HepG2 (cell line): ENCODE measurements around the gene STK36. TPM values are rescaled to one million over a fixed set of nuclear protein-coding genes. Genes with fewer than 3 reads are reported as not detected.

Source experiments
- CAMTA2 ChIP-seq: sonication (generic); formaldehyde crosslinking; IDR thresholded peaks from 2 replicates; pipeline ENCODE4 v1.4.0; 2020; ENCODE audit warnings: mild to moderate bottlenecking, missing genetic modification reagents, borderline replicate concordance
- DR1 ChIP-seq: sonication (generic); formaldehyde crosslinking; IDR thresholded peaks from 2 replicates; pipeline ENCODE4 v1.8.0; 2021; ENCODE audit warnings: mild to moderate bottlenecking, missing genetic modification reagents, inconsistent platforms
- ETS1 ChIP-seq: sonication (generic); formaldehyde crosslinking; IDR thresholded peaks from 2 replicates; pipeline ENCODE4 v1.4.0; 2020; ENCODE audit warnings: missing genetic modification reagents
- GLMP ChIP-seq: sonication (generic); formaldehyde crosslinking; IDR thresholded peaks from 2 replicates; pipeline ENCODE4 v1.9.0; 2021; ENCODE audit warnings: missing genetic modification reagents, mild to moderate bottlenecking, borderline replicate concordance
- HCFC1 ChIP-seq: fragments of 150-350 bp; IDR thresholded peaks from 2 replicates; pipeline ENCODE4 v1.6.1; 2014; ENCODE audit warnings: low read depth, low read length
- HMG20A ChIP-seq: IDR thresholded peaks from 2 replicates; pipeline ENCODE4 v1.6.1; 2016; ENCODE audit warnings: borderline replicate concordance
- KDM6A ChIP-seq: IDR thresholded peaks from 2 replicates; pipeline ENCODE4 v1.6.1; 2016; ENCODE audit warnings: low read depth
- MAX ChIP-seq: IDR thresholded peaks from 2 replicates; pipeline ENCODE4 v1.6.1; 2012; ENCODE audit warnings: inconsistent platforms
- MEF2D ChIP-seq: sonication (generic); formaldehyde crosslinking; IDR thresholded peaks from 2 replicates; pipeline ENCODE4 v1.5.1; 2020; ENCODE audit warnings: mild to moderate bottlenecking, missing genetic modification reagents
- MTA3 ChIP-seq: sonication (generic); formaldehyde crosslinking; IDR thresholded peaks from 2 replicates; pipeline ENCODE4 v1.4.0; 2020; ENCODE audit warnings: missing genetic modification reagents
- RCOR2 ChIP-seq: IDR thresholded peaks from 2 replicates; pipeline ENCODE4 v1.6.1; 2016; ENCODE audit warnings: missing biosample characterization, missing genetic modification reagents
- SIX4 ChIP-seq: sonication (generic); formaldehyde crosslinking; IDR thresholded peaks from 2 replicates; pipeline ENCODE4 v1.4.0; 2020; ENCODE audit warnings: missing genetic modification reagents
- SSRP1 ChIP-seq: IDR thresholded peaks from 2 replicates; pipeline ENCODE4 v1.6.1; 2016; ENCODE audit warnings: control low read depth
- THYN1 ChIP-seq: sonication (generic); formaldehyde crosslinking; IDR thresholded peaks from 2 replicates; pipeline ENCODE4 v1.8.1; 2023; ENCODE audit warnings: low read depth, mild to moderate bottlenecking, moderate library complexity, missing genetic modification reagents, borderline replicate concordance
- ZBTB20 ChIP-seq: sonication (generic); formaldehyde crosslinking; IDR thresholded peaks from 2 replicates; pipeline ENCODE4 v1.8.1; 2023; ENCODE audit warnings: missing genetic modification reagents, low read depth, mild to moderate bottlenecking, borderline replicate concordance
- ZFP37 ChIP-seq: sonication (generic); formaldehyde crosslinking; IDR thresholded peaks from 2 replicates; pipeline ENCODE4 v1.4.0; 2020; ENCODE audit warnings: missing genetic modification reagents, borderline replicate concordance
- ZNF251 ChIP-seq: sonication (generic); formaldehyde crosslinking; IDR thresholded peaks from 2 replicates; pipeline ENCODE4 v1.9.0; 2021; ENCODE audit warnings: mild to moderate bottlenecking, missing genetic modification reagents
- ZNF333 ChIP-seq: sonication (generic); formaldehyde crosslinking; IDR thresholded peaks from 2 replicates; pipeline ENCODE4 v1.4.0; 2020; ENCODE audit warnings: mild to moderate bottlenecking, missing genetic modification reagents, borderline replicate concordance
- ZNF746 ChIP-seq: sonication (generic); formaldehyde crosslinking; IDR thresholded peaks from 2 replicates; pipeline ENCODE4 v1.8.0; 2022; ENCODE audit warnings: mild to moderate bottlenecking, missing genetic modification reagents
- ZNF766 ChIP-seq: sonication (generic); formaldehyde crosslinking; IDR thresholded peaks from 2 replicates; pipeline ENCODE4 v1.5.0; 2020; ENCODE audit warnings: missing genetic modification reagents, borderline replicate concordance
- ZSCAN22 ChIP-seq: sonication (generic); formaldehyde crosslinking; IDR thresholded peaks from 2 replicates; pipeline ENCODE4 v1.4.0; 2020; ENCODE audit warnings: mild to moderate bottlenecking, missing genetic modification reagents
- polyA plus RNA-seq, 8 experiments: library from polyadenylated mRNA; depleted of rRNA in 3 of 8; stranded (reverse) in 7 of 8; unstranded in 1 of 8; fragments of >200 nt; fragmentation: Illumina TruSeq in 4 of 8; extraction: Trizol in 4 of 8; gene quantifications; 2 replicates each; pipeline versions ENCODE4 v1.2.1 to v1.2.3, GENCODE V29; 2011 to 2016; ENCODE audit warnings: low read depth in 4 of 8, missing spikeins in 1 of 8, mixed read lengths in 1 of 8; ENCODE audit not compliant: insufficient read depth in 1 of 8
- total RNA-seq, 5 experiments: library from RNA; depleted of rRNA; stranded (reverse); fragments of >200 nt; fragmentation: Illumina TruSeq; extraction: Trizol; gene quantifications; 2 replicates each; pipeline ENCODE4 v1.2.3, GENCODE V29; 2016; ENCODE audit warnings: low read depth in 1 of 5
- TF ChIP-seq, protein P1 (sequence below): conservative IDR thresholded peaks from 2 replicates; pipeline ENCODE4 v1.6.1; 2018; ENCODE audit warnings: missing genetic modification reagents
- TF ChIP-seq, protein P2 (sequence below), 2 experiments: sonication (generic) in 1 of 2; formaldehyde crosslinking in 1 of 2; IDR thresholded peaks; 2 replicates each; pipeline versions ENCODE4 v1.4.0 to v1.6.1; 2018 to 2020; ENCODE audit warnings: missing genetic modification reagents in 2 of 2, borderline replicate concordance in 1 of 2, low read depth in 1 of 2, mild to moderate bottlenecking in 1 of 2, missing biosample characterization in 1 of 2

The STK36 gene
- total and polyA plus RNA-seq, 2 of the 13 experiments (the other 11 are each of a cell fraction or from before 2014, with no cell fraction given): 45.9 to 83.5 TPM

DNA sequence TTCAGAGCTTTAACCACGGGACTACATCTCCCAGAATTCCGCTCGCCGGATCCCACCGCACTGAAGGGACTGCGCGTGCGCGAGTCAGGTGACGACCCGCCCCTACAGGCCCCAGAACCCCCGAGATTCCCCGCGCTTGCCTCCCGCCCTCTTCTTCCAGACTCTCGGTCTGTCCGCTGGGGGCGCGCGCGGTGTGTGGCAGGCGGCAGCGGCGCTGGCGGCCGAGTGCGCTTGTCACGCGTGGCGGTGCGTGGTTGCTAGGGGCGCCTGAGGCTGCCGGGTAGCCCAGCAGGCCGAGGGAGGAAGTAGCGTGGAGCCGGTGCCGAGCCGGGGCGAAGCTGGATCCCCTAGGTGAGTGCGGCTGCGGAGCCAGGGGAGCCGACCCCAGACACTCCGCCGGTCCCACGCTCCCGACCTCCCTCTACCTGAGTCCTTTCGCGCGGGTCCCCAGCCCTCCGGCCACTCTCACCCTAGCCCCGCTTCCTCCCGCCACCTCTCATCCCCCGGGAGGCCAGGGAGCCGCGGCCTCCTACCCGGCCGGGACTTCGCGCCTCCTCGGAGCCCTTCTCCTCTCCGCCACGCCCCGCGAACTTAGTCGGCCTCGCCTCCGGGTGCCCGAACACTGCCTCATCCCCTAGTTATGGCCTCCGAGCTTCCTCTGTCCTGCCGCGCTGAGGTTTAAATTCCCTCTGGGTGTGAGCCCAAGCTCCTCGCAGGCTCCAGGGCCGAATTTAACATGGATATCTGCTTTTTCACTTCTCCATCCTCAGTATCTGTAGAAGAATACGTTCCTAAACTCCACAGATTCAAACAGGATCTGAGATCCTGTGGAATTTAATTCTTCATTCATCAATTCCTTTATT, 39.0 kb downstream of the STK36 start, which contains the start of gene TTLL4 (continued):
- TF ChIP-seq ETS1 (CRISPR knock-in tag) (peak; percentile 90; the same call in 1 of the 2 replicates), ZNF333 (CRISPR knock-in tag) (peak; percentile 94; the same call in 1 of the 2 replicates), HCFC1 (peak; percentile 90), CAMTA2 (CRISPR knock-in tag) (peak; percentile 86; the same call in 1 of the 2 replicates), MAX (peak; percentile 90), ZFP37 (CRISPR knock-in tag) (peak; percentile 75), KDM6A (no peak), THYN1 (CRISPR knock-in tag) (peak; percentile 85; the same call in 1 of the 2 replicates), HMG20A (CRISPR knock-in tag) (peak; percentile 8; the same call in 1 of the 2 replicates), MEF2D (CRISPR knock-in tag) (peak; percentile 35; the same call in 1 of the 2 replicates), ZNF746 (CRISPR knock-in tag) (0 out of 2 replicates have a peak, but pooled peaks have one; percentile 72), MTA3 (no peak), DR1 (CRISPR knock-in tag) (peak; percentile 81; the same call in 1 of the 2 replicates), ZNF251 (no peak), GLMP (CRISPR knock-in tag) (no peak; the same call in 1 of the 2 replicates), ZSCAN22 (CRISPR knock-in tag) (0 out of 2 replicates have a peak, but pooled peaks have one; percentile 26), ZBTB20 (CRISPR knock-in tag) (0 out of 2 replicates have a peak, but pooled peaks have one; percentile 56), SIX4 (peak; percentile 61), RCOR2 (CRISPR knock-in tag) (peak; percentile 48), ZNF766 (CRISPR knock-in tag) (peak; percentile 77; the same call in 1 of the 2 replicates), SSRP1 (CRISPR knock-in tag) (no peak; the same call in 1 of the 2 replicates)
- TF ChIP-seq, protein P1, sequence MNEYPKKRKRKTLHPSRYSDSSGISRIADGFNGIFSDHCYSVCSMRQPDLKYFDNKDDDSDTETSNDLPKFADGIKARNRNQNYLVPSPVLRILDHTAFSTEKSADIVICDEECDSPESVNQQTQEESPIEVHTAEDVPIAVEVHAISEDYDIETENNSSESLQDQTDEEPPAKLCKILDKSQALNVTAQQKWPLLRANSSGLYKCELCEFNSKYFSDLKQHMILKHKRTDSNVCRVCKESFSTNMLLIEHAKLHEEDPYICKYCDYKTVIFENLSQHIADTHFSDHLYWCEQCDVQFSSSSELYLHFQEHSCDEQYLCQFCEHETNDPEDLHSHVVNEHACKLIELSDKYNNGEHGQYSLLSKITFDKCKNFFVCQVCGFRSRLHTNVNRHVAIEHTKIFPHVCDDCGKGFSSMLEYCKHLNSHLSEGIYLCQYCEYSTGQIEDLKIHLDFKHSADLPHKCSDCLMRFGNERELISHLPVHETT (CRISPR knock-in tag): peak; percentile 64
- TF ChIP-seq, protein P2, sequence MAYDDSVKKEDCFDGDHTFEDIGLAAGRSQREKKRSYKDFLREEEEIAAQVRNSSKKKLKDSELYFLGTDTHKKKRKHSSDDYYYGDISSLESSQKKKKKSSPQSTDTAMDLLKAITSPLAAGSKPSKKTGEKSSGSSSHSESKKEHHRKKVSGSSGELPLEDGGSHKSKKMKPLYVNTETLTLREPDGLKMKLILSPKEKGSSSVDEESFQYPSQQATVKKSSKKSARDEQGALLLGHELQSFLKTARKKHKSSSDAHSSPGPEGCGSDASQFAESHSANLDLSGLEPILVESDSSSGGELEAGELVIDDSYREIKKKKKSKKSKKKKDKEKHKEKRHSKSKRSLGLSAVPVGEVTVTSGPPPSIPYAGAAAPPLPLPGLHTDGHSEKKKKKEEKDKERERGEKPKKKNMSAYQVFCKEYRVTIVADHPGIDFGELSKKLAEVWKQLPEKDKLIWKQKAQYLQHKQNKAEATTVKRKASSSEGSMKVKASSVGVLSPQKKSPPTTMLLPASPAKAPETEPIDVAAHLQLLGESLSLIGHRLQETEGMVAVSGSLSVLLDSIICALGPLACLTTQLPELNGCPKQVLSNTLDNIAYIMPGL (CRISPR knock-in tag; IDR thresholded peaks at IDR 0.05; ENCODE audit: borderline replicate concordance in 1 of 2, low read depth in 1 of 2): peak; percentile 100
